Activated B cell treated with CpG ODN at 0.5 μM for 24 hours (primary cell): ENCODE results near the gene PKP4. TPM values are rescaled to one million over a fixed set of nuclear protein-coding genes. Genes with fewer than 3 reads are reported as not detected.

ENCODE experiments used
- ATAC-seq: fragments of 200-7000 bp; cut with Tn5 transposase; one replicate; pipeline ENCODE4 v1.10.0; 2021; ENCODE audit warnings: low read depth, mild to moderate bottlenecking, moderate library complexity
- CTCF ChIA-PET: fragments of 350-600 bp; sonication (Branson Sonifier 250); formaldehyde crosslinking; loops from one replicate; lab custom pipeline; 2021; ENCODE audit warnings: antibody characterized with exemption; lab: Charles Lee
- POLR2A ChIA-PET: fragments of 350-600 bp; sonication (Branson Sonifier 250); formaldehyde crosslinking; loops from one replicate; lab custom pipeline; 2021; ENCODE audit warnings: antibody characterized with exemption; lab: Charles Lee
- DNase-seq: peaks from one replicate; pipeline ENCODE4 v3.0.0; 2022
- H3K27ac Mint-ChIP-seq: one replicate; pipeline ENCODE4 v1.8.0; 2020; ENCODE audit warnings: mixed read lengths
- H3K27me3 Mint-ChIP-seq: one replicate; pipeline ENCODE4 v1.8.0; 2021; ENCODE audit warnings: mixed read lengths
- H3K36me3 Mint-ChIP-seq: one replicate; pipeline ENCODE4 v1.8.0; 2021; ENCODE audit warnings: low read depth, mixed read lengths
- H3K4me1 Mint-ChIP-seq: one replicate; pipeline ENCODE4 v1.8.0; 2021; ENCODE audit warnings: mixed read lengths
- H3K4me3 Mint-ChIP-seq: one replicate; pipeline ENCODE4 v1.8.0; 2020; ENCODE audit warnings: mild to moderate bottlenecking, mixed read lengths
- H3K9me3 Mint-ChIP-seq: one replicate; pipeline ENCODE4 v1.8.0; 2020; ENCODE audit warnings: mixed read lengths
- intact Hi-C: fragments of 100-400 bp; cut with micrococcal nuclease; formaldehyde crosslinking; loops from one replicate; pipeline ENCODE4 v1.15.1; 2024
- total RNA-seq: library from RNA; stranded (reverse); gene quantifications from 2 replicates; pipeline ENCODE4 v1.2.3, GENCODE V29; 2022
- TF ChIP-seq, protein P1 (sequence below): fragments of 200-600 bp; IDR thresholded peaks from one replicate; pipeline ENCODE4 v1.8.0; 2022; ENCODE audit warnings: antibody characterized with exemption, mild to moderate bottlenecking

PKP4 gene
- total RNA-seq, 1 donor from 2014 or later = 6.5 TPM

DNA sequence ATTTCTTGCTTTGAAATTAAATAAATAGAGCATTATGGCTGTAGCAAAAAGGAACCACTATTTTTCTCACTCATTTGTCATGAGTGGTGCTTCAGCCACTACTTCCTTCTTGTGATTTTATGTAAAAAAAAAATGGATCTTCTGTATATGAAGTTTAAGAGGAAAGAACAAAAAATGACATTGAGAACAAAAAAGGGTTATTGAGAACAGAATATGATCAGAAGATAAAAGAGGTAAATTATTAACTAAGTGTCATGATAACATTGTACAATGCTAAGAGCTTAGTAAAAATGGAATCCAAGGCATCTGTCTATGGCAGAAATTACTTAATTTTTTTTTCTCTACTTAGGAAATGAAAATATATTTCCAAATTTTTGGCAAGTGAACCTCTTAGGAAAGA, 103.5 kb downstream of the PKP4 start:
- Mint-ChIP-seq H3K4me3 (no peak overlapping the region), H3K27ac (no peak overlapping the region), H3K27me3 (no peaks in the 10 kb centered on the region), H3K36me3 (no peaks in the 10 kb centered on the region), H3K9me3 (no peaks in the 10 kb centered on the region), H3K4me1 (no peaks in the 10 kb centered on the region)
- intact Hi-C loops = no loop called here
- ChIA-PET POLR2A (no interaction called here), CTCF (no interaction called here)
- TF ChIP-seq, protein P1, sequence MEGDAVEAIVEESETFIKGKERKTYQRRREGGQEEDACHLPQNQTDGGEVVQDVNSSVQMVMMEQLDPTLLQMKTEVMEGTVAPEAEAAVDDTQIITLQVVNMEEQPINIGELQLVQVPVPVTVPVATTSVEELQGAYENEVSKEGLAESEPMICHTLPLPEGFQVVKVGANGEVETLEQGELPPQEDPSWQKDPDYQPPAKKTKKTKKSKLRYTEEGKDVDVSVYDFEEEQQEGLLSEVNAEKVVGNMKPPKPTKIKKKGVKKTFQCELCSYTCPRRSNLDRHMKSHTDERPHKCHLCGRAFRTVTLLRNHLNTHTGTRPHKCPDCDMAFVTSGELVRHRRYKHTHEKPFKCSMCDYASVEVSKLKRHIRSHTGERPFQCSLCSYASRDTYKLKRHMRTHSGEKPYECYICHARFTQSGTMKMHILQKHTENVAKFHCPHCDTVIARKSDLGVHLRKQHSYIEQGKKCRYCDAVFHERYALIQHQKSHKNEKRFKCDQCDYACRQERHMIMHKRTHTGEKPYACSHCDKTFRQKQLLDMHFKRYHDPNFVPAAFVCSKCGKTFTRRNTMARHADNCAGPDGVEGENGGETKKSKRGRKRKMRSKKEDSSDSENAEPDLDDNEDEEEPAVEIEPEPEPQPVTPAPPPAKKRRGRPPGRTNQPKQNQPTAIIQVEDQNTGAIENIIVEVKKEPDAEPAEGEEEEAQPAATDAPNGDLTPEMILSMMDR = no peak
- ATAC-seq = no peak
- DNase-seq = no peak

DNA sequence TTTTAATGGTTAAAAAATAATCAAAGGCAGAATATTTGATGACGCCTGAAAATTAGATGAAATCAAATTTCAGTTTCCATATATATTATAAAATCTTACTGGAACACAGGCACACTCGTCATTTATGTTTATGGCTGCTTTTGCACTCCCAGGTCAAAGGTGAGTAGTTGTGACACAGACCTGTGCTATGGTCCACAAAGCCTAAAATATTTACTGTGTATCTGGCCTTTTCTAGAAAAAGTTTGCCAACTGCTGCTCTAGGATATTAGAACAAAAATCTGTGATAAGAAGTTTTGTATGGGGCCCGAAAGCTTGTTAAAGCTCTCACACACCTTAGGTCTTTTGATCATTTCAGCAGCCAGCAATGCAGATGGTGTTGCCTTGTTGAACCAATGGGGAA, 104.3 kb downstream of the PKP4 start:
- H3K27me3 Mint-ChIP-seq = no peaks in the 10 kb centered on the region
- no peak overlapping the region for H3K27ac Mint-ChIP-seq
- ATAC-seq (no peak), DNase-seq (no peak)
- intact Hi-C loops = no loop called here
- TF ChIP-seq, protein P1 = no peak
- H3K4me3 Mint-ChIP-seq = no peak overlapping the region
- H3K9me3 Mint-ChIP-seq = no peaks in the 10 kb centered on the region
- POLR2A ChIA-PET = no interaction called here
- CTCF ChIA-PET = no interaction called here
- no peaks in the 10 kb centered on the region for H3K36me3 Mint-ChIP-seq
- no peaks in the 10 kb centered on the region for H3K4me1 Mint-ChIP-seq

DNA sequence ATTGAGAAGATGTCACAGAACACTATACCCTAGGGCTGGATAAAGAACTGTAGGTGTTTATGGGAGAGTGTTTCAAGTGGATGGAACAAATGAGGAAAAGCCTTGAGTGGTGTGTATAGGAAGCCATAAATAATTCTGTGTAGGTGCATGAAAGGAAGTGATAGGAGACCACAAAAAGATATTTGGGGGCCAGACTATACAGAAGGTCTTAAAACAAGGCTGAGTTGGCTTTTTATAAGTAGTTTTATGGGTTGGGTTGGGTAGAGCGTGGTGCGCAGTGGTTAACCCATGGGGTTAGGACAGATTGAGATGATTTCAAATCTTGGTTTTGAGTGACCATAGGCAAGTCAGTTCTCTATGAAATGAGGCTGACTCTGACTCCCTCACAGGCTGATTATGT, 110.5 kb downstream of the PKP4 start:
- ATAC-seq (no peak), DNase-seq (no peak)
- Mint-ChIP-seq H3K9me3 (peaks cover 7% of the 10 kb centered on the region), H3K36me3 (no peaks in the 10 kb centered on the region), H3K27ac (no peak overlapping the region), H3K4me3 (no peak overlapping the region), H3K27me3 (no peaks in the 10 kb centered on the region), H3K4me1 (no peaks in the 10 kb centered on the region)
- CTCF ChIA-PET = no interaction called here
- POLR2A ChIA-PET = no interaction called here
- intact Hi-C loops = no loop called here
- TF ChIP-seq, protein P1 = no peak

DNA sequence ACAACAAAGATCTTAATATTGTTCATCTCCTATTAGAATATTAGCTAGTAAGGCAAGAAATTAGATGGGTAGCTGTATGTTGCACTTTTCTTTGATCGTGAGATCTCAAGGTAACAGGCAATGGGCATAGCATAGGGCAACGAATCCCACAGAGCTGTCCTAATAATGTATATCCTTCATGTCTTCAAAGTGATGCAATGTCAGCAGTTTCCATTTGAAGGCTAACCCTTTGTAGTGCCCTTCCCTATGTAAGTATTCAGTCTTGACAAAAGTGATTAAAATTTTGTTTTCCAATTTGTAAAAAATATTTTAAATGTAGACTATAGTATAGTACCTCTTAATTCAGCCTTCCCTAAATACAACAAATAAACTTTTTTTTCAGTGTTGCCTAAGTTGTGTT, 112.5 kb downstream of the PKP4 start:
- H3K4me1 Mint-ChIP-seq = no peaks in the 10 kb centered on the region
- ATAC-seq (no peak), DNase-seq (no peak)
- TF ChIP-seq, protein P1 = no peak
- H3K36me3 Mint-ChIP-seq = no peaks in the 10 kb centered on the region
- no peak overlapping the region for H3K27ac Mint-ChIP-seq
- H3K27me3 Mint-ChIP-seq = no peaks in the 10 kb centered on the region
- H3K4me3 Mint-ChIP-seq = no peak overlapping the region
- peaks cover 12% of the 10 kb centered on the region for H3K9me3 Mint-ChIP-seq
- CTCF ChIA-PET = no interaction called here
- POLR2A ChIA-PET = no interaction called here
- intact Hi-C loops = no loop called here

DNA sequence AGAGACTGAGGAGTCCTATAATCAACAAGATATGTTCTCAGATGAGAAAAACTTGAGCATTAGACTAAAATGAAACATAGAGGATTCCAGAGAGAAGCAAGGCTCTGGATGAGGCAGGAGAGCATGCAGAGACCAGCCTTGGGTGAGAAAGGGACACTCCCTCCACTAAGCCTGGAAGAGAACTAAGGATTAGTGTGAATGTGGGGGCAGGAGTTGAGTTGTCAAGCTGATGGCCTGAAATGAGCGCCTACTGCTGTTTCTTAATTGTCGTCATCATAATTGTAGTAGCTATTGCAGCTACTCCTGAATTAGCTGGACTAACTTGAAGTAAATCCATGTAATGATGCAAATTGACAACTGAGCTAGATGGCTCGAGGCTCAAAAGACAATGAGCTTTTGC, 114.1 kb downstream of the PKP4 start:
- POLR2A ChIA-PET = no interaction called here

More for the DNA sequence above, 114.1 kb downstream of the PKP4 start:
- H3K27ac Mint-ChIP-seq = no peak overlapping the region
- ATAC-seq = no peak
- H3K36me3 Mint-ChIP-seq = no peaks in the 10 kb centered on the region
- TF ChIP-seq, protein P1 = no peak
- DNase-seq = no peak
- H3K4me3 Mint-ChIP-seq = no peak overlapping the region
- CTCF ChIA-PET = no interaction called here
- H3K27me3 Mint-ChIP-seq = no peaks in the 10 kb centered on the region
- intact Hi-C loops = no loop called here
- peaks cover 12% of the 10 kb centered on the region for H3K9me3 Mint-ChIP-seq
- H3K4me1 Mint-ChIP-seq = no peaks in the 10 kb centered on the region
